ENCODE measurements around the gene ENTPD1. TPM values are rescaled to one million over a fixed set of nuclear protein-coding genes. Genes with fewer than 3 reads are reported as not detected.

The ENTPD1 gene
- total RNA-seq, 2 donors from 2014 or later = 12.3 to 15.0 TPM

DNA sequence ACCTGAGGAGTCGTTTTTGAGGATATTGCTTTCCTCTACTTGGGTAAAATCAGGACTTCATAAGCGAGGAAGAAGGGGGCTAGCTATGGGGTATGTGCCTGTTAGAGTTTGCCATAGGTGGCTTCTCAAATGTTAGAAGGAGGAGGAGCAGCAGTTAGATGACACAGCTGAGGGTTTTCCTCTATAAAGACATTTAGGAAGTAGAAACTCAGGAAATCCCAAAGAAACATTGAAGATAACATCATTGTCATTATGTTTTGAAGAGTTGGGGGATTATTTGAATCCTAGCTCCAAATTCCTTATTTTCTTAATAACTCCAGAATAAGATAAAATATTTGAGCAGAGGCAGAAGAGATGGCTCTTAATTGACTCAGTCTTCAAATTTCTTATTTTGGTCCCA lies 92.9 kb downstream of the ENTPD1 start:
- DNase-seq (ENCODE audit: low spot score) = no peak
- H3K4me3 ChIP-seq = no peak overlapping the region
- no peaks in the 10 kb centered on the region for H3K9me3 ChIP-seq
- H3K36me3 ChIP-seq = peaks cover 3% of the 10 kb centered on the region
- H3K4me1 ChIP-seq = no peaks in the 10 kb centered on the region
- no peak overlapping the region for H3K27ac ChIP-seq
- H3K27me3 ChIP-seq = no peaks in the 10 kb centered on the region
- TF ChIP-seq, protein P1, sequence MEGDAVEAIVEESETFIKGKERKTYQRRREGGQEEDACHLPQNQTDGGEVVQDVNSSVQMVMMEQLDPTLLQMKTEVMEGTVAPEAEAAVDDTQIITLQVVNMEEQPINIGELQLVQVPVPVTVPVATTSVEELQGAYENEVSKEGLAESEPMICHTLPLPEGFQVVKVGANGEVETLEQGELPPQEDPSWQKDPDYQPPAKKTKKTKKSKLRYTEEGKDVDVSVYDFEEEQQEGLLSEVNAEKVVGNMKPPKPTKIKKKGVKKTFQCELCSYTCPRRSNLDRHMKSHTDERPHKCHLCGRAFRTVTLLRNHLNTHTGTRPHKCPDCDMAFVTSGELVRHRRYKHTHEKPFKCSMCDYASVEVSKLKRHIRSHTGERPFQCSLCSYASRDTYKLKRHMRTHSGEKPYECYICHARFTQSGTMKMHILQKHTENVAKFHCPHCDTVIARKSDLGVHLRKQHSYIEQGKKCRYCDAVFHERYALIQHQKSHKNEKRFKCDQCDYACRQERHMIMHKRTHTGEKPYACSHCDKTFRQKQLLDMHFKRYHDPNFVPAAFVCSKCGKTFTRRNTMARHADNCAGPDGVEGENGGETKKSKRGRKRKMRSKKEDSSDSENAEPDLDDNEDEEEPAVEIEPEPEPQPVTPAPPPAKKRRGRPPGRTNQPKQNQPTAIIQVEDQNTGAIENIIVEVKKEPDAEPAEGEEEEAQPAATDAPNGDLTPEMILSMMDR (IDR thresholded peaks at IDR 0.05) = no peak

DNA sequence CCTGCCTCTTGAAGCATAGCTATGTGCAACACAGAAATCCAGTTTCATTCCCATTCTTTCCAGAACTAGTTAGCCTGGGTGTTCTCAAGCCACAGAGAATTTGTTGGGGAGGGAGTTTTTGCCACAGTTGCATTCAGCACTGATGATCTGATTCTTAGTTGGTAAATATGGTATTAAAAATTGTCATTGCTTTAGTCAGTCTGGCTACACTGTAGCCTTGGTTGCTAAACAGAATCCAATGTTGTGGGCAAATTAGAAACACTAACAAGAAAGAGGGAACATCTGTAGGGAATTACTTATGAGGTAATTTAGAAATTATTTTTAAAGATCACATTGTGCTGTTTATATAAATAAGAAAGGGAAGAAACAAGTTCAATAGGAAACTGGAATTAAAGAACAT lies 94.8 kb downstream of the ENTPD1 start:
- peaks cover 3% of the 10 kb centered on the region for H3K36me3 ChIP-seq
- TF ChIP-seq, protein P1 (IDR thresholded peaks at IDR 0.05) = no peak
- no peak overlapping the region for H3K4me3 ChIP-seq
- no peaks in the 10 kb centered on the region for H3K9me3 ChIP-seq
- no peaks in the 10 kb centered on the region for H3K27me3 ChIP-seq
- H3K4me1 ChIP-seq = no peaks in the 10 kb centered on the region
- no peak overlapping the region for H3K27ac ChIP-seq
- DNase-seq (ENCODE audit: low spot score) = no peak

DNA sequence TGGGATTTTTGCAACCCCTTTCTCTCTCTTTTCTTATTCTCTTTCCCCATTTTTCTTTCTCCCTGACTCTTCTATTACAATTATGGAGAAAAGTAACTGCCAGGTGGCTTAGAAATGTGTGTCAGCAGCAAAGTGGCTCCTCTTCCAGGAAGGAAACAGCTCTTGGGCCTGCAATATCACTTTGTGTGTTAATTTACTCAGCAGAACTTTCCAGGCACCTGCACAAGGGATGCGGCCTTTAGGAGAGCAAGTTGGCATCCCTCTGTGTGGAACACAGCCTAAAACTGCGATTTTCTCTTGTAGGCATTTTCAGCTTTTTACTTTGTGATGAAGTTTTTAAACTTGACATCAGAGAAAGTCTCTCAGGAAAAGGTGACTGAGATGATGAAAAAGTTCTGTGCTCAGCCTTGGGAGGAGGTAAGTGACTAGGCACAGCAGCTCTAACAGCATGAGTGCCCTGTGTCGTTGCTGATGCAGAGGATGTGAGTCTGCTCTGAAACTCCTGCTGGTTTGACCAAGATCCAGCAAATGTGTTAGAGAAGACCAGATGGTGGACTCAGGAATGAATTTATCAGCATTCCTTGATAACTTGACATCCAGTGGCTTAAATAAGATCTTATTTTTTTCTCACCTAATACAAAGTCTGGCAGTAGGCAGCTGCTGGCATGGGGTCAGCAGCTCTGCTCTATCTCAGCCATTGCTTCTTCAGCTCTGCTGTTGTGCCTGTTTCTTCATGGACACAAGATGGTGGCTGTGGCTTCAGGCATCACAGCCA lies 104.4 kb downstream of the ENTPD1 start:
- no peak overlapping the region for H3K27ac ChIP-seq
- TF ChIP-seq, protein P1 (IDR thresholded peaks at IDR 0.05) = no peak
- DNase-seq (ENCODE audit: low spot score) = no peak
- no peaks in the 10 kb centered on the region for H3K36me3 ChIP-seq
- H3K27me3 ChIP-seq = no peaks in the 10 kb centered on the region
- H3K9me3 ChIP-seq = no peaks in the 10 kb centered on the region
- no peaks in the 10 kb centered on the region for H3K4me1 ChIP-seq
- H3K4me3 ChIP-seq = no peak overlapping the region

DNA sequence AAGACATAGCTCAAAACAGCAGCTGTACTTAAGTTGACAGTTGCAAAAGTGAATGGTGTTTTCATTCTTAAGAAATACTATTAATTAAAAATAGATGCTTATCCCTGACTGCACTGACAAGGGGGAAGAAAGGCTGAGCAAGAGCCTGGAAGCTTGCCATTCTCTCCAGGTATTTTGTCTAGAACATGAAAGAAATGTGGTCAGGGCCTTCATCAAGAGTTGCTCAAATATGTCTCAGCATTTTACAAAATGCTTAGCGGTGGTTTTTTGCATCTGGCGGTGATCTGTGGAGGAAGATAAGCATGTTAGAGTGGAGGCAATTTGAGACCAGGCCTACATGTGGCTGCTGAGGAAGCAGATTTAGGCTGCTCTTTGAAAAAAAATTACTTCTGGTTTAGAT lies 105.4 kb downstream of the ENTPD1 start:
- no peak for DNase-seq (ENCODE audit: low spot score)
- Histone ChIP-seq H3K4me3 (no peak overlapping the region), H3K36me3 (no peaks in the 10 kb centered on the region), H3K9me3 (no peaks in the 10 kb centered on the region), H3K27ac (no peak overlapping the region), H3K27me3 (no peaks in the 10 kb centered on the region), H3K4me1 (no peaks in the 10 kb centered on the region)
- TF ChIP-seq, protein P1 (IDR thresholded peaks at IDR 0.05) = no peak

DNA sequence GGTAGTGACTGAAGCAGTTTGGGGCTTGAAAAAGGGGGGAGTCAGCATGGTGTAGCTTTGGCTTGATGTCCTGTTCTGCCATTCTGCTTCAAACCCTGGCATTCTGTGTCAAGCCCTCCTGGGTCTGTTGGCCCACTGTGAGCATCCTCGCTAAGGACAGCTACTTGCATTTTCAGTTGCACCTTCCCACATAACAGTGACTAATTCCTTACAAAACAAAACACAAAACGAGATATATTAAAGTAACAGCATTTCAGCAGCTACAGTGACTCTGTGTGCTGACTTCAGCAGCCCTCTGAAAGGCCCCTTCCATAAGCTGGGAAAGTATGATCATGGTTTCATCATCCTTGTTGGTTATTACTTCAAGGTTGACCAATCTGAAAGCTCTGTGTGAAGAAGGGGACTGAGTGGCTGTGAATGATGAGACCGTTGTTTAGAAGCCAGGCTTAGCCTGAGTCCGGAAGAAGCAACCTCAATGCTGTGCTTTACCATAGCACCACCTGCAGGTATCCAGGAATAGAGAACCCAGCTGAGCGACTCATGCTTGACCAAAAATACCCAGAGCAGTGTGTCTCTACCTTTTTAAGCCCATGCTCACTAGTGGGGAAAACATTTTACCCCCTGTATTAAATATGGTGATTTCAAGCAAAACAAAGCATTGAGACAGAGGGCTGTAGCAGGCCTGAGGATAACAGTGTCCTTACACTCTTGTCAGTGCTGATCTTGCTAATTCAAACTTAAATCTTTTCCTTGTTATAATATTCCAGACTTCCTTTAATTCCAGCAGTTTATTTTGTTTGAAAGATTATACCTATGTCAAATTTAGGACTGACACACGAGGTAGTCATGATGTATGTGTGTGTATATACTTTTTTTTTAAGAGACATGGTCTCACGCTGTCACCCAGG lies 109.2 kb downstream of the ENTPD1 start:
- no peak overlapping the region for H3K27ac ChIP-seq
- TF ChIP-seq, protein P1 (IDR thresholded peaks at IDR 0.05) = peak; percentile 52 to 67
- DNase-seq (ENCODE audit: low spot score) = no peak
- no peaks in the 10 kb centered on the region for H3K9me3 ChIP-seq
- no peaks in the 10 kb centered on the region for H3K27me3 ChIP-seq
- H3K4me1 ChIP-seq = no peaks in the 10 kb centered on the region
- H3K4me3 ChIP-seq = no peak overlapping the region
- no peaks in the 10 kb centered on the region for H3K36me3 ChIP-seq
